ENCODE results near the gene SERP1. TPM values are rescaled to one million over a fixed set of nuclear protein-coding genes. Genes with fewer than 3 reads are reported as not detected.

The SERP1 gene
- total RNA-seq, result 24.0 TPM
- long read RNA-seq, transcript SERP1-201 (3 exons, 3,171 nt), result major isoform, 44 of 63 reads
- long read RNA-seq, partial matches to known transcripts, result 5 of 63 reads
- long read RNA-seq, other reads (novel, unspliced or antisense), result 9 of 63 reads

DNA sequence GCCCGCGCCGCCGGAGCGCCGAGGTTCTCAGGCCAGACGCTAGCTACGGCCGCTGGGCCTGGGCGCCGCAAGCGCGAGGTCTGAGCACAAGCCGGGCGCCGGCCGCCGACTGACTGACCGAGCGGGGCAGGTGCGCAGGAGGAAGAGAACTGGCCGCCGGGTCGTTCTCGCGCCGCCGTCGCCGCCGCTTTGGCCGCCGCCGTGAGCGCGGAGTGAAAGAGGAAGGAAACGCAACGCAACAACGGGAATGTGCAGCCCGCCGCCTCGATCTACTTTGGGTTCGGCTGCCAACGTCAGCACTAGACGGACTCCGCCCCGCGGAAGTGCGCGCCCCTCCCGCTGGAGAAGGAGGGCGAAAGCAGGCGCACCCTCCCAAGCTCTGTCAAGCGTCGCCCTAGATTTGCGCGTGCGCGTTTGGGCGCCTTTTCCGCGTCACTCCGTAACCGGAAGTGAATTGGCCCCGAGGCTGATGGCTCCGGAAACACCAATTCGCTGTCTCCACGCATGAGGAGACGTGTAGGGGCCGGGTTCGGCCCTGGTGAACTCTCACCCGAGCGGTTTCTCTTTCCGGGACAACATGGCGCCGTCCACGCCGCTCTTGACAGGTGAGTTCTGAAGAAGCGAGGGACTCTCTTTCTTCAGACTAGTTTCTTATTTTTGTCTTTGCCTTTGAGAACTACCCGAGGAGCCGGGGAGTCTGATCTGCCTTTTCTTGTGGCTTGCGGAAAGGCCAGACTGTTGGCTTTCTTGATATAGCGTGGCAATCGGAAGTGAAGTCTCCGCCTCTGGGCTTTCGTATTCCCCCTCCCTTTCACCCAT lies at the start of gene SERP1, which contains the start of gene EIF2A:
TSS of gene SERP1 (minus strand) at position 271 of the 819 bp plus-strand sequence. CDS start 361 bp downstream, outside the sequence.
TSS of gene EIF2A (plus strand) at position 562 of the 819 bp plus-strand sequence. CDS start at position 578, 16 bp downstream.
- intact Hi-C loops (cut with DNase I), result loop anchor here (1.0 to 10.0 kb wide), 4 partner anchors 57 to 582 kb away; partner anchors contain the start of genes SELENOT, SIAH2 and TSC22D2
- peak; percentile 100 for DNase-seq (ENCODE audit: low spot score)

DNA sequence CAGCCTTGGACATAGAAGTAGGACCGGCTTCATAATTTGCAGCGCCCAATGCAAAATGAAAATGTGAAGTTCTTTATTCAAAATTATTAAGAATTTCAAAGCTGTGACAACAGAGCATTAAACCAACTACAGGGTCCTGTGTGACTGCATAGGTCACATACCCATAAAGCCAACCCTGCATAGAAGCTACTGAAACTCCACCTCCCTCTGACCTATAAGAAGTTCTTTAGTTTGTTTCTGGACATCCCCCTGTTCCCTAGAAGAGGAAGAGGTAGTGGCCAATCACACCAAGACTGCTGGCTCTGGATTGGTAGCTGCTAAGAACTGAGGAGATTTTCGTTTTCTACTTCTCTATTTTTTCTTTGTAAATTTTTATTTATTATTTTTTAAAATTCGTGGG lies 47.9 kb upstream of the SERP1 start:
- DNase-seq (ENCODE audit: low spot score), result no peak
- intact Hi-C loops (cut with DNase I), result no loop called here

DNA sequence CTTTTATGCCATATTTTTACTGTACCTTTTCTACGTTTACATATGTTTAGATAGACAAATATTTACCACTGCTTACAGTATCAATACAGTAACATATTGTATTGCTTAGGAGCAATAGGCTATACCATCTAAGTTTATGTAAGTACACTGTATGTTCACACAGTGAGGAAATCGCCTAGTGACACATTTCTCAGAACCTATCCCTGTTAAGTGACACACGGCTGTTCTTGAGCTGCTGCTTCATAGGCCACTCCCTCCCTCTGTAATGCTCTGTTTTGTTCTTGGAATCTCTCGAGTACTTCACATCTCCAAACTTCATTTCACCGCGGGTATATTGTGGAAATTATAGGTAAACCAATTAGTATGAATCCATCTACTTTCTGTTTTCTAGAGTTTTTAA lies 43.5 kb upstream of the SERP1 start:
- intact Hi-C loops (cut with DNase I), result no loop called here
- DNase-seq (ENCODE audit: low spot score), result no peak

DNA sequence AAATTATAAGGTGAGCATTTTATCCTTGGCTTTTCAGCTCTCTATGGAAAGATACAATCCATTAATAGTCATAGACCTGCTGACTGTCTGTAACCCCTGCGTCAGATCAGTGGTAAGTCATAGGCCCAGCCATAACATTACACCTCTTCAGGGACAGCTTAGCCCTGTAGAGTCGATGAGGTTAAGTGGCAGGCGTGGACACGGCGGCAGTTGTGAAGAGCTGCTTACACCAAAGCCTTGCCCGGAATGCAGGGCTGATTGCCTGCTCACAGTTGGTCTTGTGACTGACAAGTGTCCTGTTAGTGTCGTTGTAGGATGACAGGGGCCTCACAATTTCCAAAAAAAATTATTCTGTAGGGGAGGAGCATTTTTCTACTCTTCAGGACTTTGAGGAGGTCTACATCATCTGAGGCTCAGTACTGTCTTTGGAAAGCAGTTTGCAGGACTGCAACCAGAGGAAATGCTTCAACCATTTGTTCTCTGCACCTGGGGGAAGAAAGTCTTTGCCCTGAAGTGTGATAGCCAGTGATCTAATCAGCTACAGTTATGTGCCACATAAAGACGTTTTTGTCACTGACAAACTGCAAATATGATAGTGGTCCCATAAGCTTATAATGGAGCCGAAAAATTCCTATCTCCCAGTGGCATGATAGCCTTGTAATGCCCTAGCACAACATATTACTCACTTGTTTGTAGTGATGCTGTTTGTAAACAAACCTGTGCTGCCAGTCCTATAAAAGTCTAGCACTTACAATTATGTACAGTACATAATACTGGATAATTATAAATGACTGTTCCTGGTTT lies 41.9 kb upstream of the SERP1 start:
- DNase-seq (ENCODE audit: low spot score), result peak; percentile 79
- intact Hi-C loops (cut with DNase I), result no loop called here

DNA sequence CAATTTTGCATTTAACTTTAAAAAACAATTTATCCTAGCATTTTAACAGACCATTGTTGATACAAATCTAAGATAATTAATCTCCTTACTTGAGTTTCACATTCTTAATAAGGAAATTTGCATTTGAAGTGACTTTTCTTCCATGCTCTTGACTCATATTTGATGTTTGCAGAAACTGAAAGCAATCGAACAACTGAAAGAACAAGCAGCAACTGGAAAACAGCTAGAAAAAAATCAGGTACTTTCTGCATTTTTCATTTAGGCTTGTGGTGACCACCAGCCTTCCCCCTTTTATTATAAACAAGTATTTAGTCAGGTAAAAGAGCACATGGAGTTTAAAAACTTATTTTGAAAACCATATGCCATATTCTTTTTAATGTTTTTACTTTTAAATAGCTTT lies 36.7 kb upstream of the SERP1 start:
- intact Hi-C loops (cut with DNase I), result no loop called here
- DNase-seq (ENCODE audit: low spot score), result no peak

DNA sequence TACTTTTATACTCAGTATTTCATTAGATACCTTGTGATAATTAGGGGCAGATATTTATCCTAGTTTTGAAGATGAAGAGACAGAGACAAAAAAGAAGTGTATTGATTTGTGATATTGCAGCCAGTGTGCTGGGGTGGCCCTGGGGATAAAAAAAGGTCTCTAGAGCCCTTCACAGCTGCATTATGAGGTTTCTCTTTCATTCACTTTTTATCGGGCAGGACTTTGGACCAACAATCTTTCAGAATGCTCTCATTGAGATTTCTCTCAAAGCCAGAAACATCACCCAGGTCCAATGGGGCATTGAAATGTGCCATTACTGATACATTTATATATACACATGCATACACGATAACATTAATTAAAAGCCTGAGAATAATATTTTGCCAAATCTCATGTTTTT lies 36.3 kb upstream of the SERP1 start:
- intact Hi-C loops (cut with DNase I), result no loop called here
- DNase-seq (ENCODE audit: low spot score), result no peak

DNA sequence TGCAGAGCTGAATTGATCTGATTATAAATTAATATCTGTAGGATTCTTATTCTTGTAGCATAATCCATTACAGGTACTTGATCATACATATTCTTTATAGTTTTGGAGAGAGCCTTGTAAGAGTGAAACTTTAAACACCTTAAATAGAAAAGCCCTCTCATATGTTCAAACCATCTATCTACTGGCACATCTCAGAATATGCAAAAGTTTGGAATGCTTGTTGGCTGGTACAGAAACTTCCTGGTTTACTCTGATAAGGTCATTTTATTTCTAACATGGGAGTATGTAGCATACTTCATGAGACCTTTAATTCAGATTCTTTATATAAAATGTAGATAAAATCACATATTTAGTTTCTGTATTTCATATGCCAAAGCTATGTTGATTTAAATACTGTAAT lies 34.9 kb upstream of the SERP1 start:
- intact Hi-C loops (cut with DNase I), result no loop called here
- no peak for DNase-seq (ENCODE audit: low spot score)

DNA sequence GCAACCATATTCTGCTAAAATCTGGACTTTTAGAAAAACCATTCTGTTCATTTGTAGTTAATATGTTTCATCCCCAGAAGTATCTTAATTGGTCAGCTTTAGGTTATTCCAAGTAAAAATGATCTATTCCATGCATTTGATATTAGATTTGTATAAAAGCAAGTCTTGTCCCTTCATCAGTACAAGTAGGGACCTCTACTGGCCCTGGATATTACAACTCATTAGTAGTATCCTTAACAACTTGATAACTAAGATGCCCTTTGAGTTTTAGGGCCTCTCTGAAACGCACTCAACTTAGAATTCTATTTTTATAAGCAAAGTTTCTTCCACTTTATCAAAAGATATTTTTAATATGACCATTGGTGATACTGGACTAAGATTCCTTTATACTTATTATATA lies 31.6 kb upstream of the SERP1 start:
- no peak for DNase-seq (ENCODE audit: low spot score)
- intact Hi-C loops (cut with DNase I), result no loop called here

DNA sequence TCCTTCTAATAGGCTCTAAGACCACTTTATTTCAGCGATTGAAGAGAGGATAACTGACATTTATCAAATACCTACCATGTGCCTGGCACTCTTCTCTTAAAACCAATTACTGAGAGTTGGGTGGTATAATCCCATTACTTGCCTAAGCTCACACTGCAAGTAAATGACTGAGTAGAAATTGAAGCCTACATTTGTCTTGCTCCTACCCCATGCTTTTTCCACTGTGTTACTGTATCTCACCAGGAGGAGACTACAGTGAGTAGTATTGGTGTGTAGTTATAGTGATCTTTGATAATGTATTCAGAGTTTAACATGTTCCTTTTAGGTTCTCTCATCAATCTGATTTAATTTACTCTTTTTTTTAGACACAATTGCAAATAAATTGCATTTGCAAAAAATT lies 21.0 kb upstream of the SERP1 start:
- DNase-seq (ENCODE audit: low spot score), result no peak
- intact Hi-C loops (cut with DNase I), result no loop called here

DNA sequence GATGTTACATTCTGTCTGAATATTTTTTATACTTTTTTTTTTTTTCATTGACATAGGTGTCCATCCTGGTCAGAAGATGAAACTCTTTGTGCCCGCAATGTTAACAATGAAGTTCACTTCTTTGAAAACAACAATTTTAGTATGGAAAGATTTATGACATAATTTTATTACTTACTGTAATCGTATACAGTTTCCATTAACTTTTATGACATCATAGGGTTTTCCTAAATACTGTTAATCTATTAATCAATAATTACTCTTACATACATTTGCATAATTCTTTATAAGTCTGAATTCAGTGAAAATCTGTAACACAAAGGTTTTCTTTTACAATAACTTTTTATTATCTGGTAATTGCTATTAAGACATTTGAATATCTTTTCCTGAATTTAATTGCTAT lies 17.9 kb upstream of the SERP1 start:
- intact Hi-C loops (cut with DNase I), result no loop called here
- no peak for DNase-seq (ENCODE audit: low spot score)

DNA sequence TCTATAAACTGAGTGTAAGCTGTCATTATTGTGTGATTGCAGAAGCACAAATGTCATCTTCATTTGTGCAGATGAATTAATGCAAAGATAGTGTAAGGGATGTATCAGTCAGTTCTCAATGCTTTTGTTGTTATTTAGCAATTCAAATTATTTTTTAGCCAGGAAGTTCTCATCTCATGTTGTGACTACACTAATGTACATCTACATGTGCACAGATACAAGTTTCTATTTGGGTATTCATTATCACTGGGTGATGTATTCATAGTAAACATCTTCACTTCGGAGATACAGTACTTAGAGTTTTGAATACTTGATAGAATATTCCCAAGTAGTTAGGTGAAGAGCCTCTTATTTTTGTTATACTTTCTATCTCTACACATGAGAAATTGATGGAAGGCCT lies 11.4 kb upstream of the SERP1 start:
- intact Hi-C loops (cut with DNase I), result no loop called here
- DNase-seq (ENCODE audit: low spot score), result no peak

DNA sequence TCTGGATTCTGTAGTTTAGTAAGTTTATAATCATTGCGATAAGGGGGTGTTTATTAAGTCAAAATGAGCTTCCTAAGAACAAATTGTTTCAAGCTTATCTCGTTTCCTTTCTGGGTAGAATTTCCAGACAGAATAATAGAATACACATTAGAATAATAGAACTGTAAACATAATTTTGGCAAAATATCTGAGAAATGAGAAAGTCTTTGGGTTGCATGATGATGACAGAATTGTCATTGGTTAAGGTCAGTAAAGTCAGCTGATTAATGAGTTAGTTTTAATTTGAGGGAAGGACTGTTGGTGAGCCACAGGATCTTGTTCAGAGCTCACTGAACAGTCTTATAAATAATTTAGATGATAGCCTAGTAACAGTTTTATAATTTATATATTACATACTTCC lies 10.5 kb upstream of the SERP1 start:
- DNase-seq (ENCODE audit: low spot score), result no peak
- intact Hi-C loops (cut with DNase I), result no loop called here

DNA sequence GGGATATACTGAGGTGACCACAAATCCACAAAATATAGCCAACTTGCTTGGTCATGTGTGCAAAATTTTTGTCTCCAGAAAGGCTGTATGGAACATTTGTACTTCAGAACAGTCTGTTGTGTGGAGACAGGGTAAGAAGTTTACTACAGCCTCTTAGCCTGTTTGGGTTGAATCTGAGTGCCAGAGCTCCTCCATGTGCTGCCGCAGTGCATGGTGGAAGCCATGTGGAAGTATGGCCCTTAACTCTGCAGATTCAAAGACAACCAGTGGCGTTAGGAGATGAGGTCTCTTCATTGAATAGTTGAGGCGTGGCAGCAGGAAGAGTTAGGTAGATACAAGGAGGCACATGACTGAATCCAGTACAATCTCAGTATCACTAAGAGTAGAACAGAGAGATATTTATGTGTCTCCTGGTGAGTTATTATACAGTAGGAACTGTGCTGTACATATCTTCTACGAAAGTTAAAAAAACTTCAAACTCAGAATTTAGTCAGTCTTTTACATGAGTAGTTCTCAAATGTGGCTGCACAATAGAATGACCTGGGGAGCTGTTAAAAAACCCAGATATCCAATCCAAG lies 9.7 kb upstream of the SERP1 start:
- intact Hi-C loops (cut with DNase I), result no loop called here
- DNase-seq (ENCODE audit: low spot score), result no peak

DNA sequence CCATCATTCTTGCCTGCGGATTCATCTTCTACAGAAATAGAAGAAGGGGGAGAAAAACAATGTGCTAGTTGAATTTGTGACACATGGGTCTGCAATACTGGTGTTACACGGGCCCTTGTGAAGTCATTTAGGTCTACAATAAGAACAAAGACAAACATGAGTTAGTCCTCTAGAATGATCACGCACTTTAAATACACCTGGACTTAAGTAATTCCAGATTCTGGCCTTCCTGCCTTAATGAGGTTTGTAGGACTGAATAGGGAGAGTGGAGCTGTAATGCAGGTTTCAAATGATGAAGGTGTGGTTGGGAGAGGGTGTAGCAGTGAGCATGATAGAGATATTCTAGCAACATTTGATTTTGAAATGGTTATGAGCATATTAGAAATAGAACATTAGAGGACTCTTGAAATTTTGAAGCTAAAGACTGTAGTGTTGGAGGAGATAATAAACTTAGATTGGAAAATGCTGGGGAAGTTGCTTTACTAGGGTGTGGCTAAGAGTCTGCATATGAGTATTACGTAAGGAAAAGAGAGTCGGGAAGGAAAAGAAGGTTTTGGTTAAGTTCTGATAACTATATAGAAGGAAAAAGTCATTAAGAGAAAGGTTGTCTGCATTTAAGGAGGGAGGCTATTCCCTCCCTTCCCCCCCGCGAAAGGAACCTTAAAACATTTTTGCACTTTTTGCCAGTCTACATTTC lies 897 bp upstream of the SERP1 start:
- DNase-seq (ENCODE audit: low spot score), result no peak
- intact Hi-C loops (cut with DNase I), result loop anchor here (2.0 to 10.0 kb wide), 3 partner anchors 140 to 582 kb away; partner anchors contain the start of genes SIAH2 and TSC22D2

DNA sequence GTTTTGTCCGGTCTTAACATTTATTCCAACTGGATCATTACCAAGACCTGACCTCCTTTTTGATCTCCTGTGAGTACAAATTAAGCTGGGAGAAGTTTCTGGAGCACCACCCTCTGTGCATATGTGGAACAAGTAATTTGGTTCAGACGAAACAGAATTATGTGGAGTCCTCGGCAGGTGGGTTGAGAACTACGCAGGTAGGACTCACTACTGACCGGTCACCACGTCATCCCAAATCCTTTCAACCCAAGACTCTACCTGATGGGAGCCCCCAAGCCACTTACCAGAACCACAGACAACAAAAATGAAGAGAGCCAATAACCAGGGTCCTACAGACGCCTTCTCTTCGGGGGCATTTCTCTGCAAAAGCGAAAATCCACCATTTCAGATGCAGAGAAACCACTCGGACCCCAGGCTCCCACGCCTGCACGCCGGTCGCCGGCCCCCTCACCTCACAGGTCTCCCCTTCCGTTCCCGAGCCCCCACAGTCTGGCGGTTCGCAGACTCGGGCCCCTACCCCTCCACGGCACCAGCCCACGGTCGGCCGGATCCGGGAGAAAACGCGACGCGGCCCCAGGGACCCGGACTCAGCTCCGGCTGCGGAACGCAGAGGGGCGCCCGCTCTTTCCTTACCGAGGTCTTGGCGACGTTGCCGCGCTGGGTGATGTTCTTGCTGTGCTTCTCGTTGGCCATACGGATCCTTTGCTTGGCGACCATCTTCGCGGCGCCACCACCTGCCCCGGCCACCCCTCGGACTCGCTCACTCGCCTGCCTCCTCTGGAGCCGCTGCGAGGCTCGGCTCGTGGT lies 674 bp downstream of the SERP1 start:
- peak; percentile 84 for DNase-seq (ENCODE audit: low spot score)
- intact Hi-C loops (cut with DNase I), result loop anchor here (1.0 to 10.0 kb wide), 4 partner anchors 58 to 581 kb away; partner anchors contain the start of genes SELENOT, SIAH2 and TSC22D2

DNA sequence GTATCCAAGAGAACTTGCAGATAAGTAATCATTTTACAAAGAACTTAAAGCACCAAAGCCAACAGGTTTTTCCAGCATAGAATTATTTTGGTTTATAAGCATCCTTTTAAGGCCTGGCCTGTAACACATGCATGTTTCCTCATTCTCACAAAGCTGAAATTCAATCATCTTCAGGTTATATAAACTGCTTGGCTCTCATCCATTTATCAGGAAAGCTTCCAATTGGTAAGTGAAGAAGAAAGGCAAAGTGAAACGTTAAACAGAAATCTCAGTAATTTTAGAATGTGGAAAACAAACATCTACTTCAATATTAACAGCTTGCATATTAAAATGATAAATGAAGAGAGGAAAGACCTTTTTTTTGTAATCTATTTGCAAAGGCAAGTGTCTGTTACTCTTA lies 1.6 kb downstream of the SERP1 start:
- DNase-seq (ENCODE audit: low spot score), result no peak
- intact Hi-C loops (cut with DNase I), result loop anchor here (5.0 to 10.0 kb wide), 2 partner anchors 137 to 580 kb away; partner anchors contain the start of gene TSC22D2

DNA sequence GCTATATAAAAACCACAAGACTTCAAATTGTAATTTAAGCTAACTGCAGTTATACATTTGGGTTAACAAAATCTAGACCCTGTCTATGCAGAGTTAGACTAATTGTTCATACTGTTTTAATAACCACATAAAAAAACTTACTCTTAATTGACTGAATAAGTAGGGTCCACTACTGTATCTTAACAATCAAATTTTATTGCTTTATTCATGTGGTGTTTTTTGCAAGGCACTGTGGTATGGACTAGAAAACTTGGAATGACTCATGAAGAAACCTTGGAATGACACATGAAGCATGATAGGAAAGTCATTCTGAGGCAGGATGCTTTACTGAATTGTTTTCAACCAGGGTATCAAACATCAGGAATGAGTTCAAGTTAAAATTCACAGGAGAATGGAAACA lies 2.3 kb downstream of the SERP1 start:
- intact Hi-C loops (cut with DNase I), result loop anchor here (10.0 kb wide), 1 partner anchor 579 kb away; no protein-coding TSS in a partner anchor

DNA sequence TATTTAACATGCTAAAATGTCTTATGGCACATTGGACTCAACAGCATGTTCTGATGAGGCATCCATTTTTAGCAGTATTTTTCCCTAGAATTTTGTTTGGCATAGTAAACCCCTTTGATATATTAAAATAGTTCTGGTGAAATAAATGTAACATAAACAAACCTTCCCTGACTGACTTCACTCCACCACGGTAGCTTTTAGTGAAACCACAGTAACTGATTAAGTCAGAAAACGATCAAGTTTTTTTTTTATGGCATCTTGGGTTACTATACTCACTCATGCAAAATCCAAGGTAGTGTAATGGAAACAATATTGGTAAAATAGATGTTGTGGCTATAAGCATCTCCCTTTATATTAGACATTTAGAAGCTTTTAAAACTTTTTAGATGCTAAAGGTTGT lies 2.8 kb downstream of the SERP1 start:
- intact Hi-C loops (cut with DNase I), result loop anchor here (10.0 kb wide), 1 partner anchor 579 kb away; no protein-coding TSS in a partner anchor
- DNase-seq (ENCODE audit: low spot score), result no peak

More for the DNA sequence above, 2.3 kb downstream of the SERP1 start:
- no peak for DNase-seq (ENCODE audit: low spot score)

Data from cardiac septum (tissue), 1 donor.